SW 1271 (cell line): ENCODE results near the gene TCIRG1.

Experiments used
- DNase-seq, 2 experiments: peaks; one replicate each; lab custom pipeline; 2025; lab: John Stamatoyannopoulos, UW

Gene TCIRG1

GRCh38 chr11:68036717-68037239, 2.0 kb upstream of the TCIRG1 start:
- DNase-seq, result peak in 1 of 2 experiments; percentile 32

DNA sequence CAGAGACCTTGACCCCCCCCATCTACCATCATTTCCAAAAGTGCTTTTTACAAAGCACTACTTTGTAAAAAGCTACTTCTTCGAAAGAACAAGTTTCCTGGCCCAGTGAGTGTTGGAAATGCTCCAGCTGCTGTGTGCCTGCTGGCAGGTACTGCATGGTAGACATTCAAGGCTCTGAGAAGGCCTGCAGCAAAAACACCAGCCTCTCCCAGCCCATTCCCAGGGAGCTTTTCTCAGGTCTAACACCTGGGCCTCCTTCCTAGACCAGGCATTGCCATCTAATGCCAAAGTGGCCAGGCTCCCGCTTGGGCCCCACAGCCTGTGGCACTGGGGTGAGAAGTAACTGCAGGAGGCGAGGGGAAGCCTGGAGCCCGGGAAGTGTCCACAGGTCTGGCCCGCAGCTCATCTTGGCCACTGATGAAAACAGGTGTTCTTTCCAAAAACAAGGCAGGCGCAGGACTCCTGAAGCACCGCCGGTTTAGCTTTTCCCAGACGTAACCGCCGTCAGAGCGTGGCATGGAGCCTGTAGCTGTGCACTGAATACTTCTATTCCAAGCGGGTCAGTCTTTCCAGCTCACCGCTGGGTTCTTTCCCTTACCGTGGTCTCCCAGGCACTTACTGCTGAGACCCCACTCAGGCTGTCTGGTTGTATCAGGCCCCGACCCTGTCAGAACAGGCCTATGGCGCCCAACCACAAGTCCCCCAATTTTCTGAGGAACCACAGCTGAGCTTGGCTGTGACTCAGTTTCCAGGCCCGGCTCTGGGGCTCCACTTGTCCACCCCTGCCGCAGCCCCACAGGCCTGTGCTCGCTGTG, 1.2 kb upstream of the TCIRG1 start:
- DNase-seq, result no peak

GRCh38 chr11:68038226-68038717, 553 bp upstream of the TCIRG1 start:
- no peak for DNase-seq

DNA sequence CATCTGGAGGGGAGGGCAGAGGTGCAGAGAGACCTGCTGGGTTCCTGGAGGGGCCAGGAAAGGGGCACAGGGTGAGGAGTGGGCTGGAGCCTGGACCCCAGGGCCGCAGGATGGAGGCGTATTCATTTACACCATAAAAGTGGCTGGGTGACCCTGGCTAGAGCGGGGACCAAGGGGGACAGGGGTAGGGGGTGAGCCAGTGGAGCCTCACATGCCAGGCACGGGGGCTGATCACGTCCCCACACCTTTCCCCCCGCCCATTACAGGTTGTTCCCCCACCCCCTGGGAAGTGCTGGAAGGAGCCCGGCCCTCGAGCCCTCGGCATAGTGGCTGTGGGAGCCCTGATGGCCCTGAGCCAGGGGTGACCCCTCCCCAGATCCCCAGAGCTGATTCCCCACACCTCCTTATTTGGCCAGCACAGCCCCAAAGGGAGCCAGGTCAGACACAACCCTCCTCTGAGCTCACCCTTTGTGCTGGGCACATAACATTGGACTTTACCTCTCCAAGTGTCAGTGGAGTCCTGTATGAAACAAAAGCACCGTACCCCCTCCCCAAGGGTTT, 781 bp downstream of the TCIRG1 start:
- DNase-seq, result no peak

GRCh38 chr11:68040101-68040956, 1.5 kb downstream of the TCIRG1 start:
- DNase-seq, result peak; percentile 47 to 76

DNA sequence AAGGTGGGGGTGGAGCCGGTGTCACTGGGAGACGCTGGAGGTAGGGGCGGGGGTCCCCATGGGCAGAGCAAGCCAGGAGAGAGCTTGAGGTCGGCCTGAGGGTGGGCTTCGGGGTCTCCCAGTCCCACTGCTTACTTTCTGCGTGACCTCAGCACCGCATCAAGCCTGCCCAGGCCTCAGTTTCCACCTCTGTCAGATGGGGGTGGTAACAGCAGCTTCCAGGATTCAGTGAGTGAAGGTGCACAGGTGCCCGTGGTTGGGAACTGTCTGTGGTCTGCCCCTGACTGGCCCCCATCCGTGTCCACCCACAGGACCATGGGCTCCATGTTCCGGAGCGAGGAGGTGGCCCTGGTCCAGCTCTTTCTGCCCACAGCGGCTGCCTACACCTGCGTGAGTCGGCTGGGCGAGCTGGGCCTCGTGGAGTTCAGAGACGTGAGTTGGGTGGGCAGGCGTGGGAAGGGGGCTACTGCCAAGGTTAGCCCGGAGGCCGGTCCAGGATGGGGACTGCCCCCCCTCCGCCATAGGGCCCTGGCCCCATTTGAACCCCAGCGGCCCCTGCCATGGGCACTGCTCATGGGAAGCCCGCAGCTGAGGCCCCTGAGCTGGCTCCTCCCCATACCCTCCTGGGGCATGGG, 2.2 kb downstream of the TCIRG1 start:
- no peak for DNase-seq

- DNase-seq, result no peak
These were observed 2.9 kb downstream of the TCIRG1 start for GRCh38 chr11:68041617-68042218.

DNA sequence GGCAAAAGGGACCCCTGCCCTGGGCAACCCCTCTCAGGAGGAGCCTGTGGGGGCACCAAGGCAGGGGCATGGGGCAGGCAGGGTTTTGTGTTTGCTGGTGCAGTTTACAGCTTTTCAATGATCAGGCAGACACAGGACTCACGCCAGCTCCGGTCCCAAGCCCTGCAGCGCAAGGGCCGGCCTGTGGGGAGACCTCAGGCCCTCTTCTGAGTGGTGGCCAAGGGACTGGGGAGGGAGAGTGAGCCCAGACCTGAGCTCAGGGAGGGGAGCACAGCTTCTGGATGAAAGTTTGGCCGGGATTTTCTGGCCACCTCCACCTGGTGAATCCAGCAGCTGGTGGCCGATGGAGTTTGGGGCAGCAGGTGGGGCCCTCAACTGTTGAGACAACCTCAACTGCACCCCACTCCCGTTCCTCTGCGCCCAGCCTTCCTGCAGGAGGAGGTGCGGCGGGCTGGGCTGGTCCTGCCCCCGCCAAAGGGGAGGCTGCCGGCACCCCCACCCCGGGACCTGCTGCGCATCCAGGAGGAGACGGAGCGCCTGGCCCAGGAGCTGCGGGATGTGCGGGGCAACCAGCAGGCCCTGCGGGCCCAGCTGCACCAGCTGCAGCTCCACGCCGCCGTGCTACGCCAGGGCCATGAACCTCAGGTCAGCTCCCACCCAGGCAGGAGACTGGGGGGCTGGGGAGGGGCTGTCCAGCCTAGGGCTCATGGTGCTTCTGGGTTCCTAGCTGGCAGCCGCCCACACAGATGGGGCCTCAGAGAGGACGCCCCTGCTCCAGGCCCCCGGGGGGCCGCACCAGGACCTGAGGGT, 3.6 kb downstream of the TCIRG1 start:
- DNase-seq, result no peak

GRCh38 chr11:68043029-68043348, 4.2 kb downstream of the TCIRG1 start:
- no peak for DNase-seq

DNA sequence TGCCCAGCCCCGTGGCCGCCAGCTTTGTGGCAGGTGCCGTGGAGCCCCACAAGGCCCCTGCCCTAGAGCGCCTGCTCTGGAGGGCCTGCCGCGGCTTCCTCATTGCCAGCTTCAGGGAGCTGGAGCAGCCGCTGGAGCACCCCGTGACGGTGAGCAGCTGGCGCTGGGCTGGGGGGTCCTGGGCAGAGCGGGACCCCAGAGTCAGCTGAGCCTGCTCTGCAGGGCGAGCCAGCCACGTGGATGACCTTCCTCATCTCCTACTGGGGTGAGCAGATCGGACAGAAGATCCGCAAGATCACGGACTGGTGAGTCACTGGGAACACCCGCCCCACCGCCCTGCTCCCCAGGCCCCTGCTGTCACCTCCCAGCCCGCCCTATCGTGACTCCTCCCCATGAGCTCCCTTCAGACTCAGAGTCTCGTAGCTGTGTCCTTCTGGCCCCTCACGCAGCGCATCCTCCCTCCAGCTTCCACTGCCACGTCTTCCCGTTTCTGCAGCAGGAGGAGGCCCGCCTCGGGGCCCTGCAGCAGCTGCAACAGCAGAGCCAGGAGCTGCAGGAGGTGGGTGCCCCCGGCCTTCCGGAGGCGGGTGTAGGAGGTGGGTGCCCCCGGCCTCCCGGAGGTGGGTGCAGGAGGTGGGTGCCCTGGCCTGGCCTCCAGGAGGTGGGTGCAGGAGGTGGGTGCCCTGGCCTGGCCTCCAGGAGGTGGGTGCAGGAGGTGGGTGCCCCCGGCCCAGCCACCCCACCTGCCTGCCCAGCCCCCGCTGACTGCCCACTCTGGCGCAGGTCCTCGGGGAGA, 4.7 kb downstream of the TCIRG1 start:
- no peak for DNase-seq

DNA sequence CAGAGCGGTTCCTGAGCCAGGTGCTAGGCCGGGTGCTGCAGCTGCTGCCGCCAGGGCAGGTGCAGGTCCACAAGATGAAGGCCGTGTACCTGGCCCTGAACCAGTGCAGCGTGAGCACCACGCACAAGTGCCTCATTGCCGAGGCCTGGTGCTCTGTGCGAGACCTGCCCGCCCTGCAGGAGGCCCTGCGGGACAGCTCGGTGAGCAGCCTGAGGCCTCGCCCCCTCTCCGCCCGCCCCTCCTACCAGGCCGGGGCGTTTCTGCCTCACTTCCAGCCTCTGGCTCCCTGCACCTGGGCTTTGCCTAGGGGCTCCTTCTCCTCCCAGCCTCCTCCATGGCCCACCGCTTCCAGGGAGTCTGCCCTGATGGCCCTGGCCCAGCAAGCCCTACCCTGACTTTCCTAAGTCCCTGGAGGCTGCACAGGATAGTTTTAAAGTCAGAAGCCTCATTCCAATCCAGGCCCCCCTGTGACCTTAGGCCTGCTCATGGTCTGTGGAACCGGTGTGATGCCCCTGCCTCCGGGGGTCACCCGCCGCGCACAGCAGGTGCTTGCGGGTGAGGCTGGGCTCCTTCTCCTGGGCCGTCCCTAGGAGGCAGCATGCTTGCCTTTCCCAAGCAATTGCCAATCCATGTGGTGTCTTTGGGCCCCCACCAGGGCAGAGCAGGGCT, 5.5 kb downstream of the TCIRG1 start:
- DNase-seq, result no peak

DNA sequence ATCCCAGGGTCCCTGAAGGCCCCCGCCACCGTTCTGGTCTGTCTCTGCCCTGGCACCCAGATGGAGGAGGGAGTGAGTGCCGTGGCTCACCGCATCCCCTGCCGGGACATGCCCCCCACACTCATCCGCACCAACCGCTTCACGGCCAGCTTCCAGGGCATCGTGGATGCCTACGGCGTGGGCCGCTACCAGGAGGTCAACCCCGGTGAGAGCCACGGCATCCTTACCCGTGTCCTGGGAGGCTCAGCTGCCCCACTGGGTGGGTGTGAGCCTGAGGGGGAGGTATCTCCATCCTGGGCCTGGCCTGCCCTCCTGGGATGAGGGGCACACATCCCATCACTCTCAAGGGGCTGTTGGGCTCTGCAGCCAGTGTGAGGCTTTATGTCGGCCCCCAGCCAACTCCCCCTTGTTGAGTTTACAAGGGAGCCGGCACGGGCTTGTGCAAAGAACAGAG, 6.1 kb downstream of the TCIRG1 start:
- no peak for DNase-seq

- DNase-seq, result no peak
These were observed 8.8 kb downstream of the TCIRG1 start for GRCh38 chr11:68047437-68048290.

DNA sequence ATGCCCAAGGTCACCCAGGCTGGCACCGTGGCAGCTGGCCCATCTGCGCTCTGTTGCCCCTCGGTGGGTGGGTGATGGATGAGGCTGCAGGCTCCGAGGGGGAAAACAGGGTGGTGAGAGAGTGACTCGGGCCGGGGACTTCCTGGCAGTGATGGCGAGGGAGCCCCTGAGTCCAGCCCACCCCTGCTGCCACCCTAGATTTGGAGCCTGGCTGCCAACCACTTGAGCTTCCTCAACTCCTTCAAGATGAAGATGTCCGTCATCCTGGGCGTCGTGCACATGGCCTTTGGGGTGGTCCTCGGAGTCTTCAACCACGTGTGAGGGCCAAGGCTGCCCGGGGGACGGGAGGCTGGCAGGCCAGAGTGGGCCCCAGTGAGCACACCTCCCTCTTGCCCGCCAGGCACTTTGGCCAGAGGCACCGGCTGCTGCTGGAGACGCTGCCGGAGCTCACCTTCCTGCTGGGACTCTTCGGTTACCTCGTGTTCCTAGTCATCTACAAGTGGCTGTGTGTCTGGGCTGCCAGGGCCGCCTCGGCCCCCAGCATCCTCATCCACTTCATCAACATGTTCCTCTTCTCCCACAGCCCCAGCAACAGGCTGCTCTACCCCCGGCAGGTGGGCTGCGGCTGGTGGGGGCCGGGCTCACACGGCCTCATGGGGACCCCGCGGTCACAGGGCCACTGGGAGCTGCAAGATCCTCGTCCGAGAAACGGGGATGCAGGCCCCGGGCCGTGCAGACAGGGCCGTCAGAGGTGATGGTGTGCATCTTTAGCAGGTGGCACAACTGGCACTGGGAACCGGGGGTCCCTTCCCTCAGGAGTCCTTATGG, 10.1 kb downstream of the TCIRG1 start:
- no peak for DNase-seq

- no peak for DNase-seq
These were observed 10.9 kb downstream of the TCIRG1 start for GRCh38 chr11:68049509-68050370.

DNA sequence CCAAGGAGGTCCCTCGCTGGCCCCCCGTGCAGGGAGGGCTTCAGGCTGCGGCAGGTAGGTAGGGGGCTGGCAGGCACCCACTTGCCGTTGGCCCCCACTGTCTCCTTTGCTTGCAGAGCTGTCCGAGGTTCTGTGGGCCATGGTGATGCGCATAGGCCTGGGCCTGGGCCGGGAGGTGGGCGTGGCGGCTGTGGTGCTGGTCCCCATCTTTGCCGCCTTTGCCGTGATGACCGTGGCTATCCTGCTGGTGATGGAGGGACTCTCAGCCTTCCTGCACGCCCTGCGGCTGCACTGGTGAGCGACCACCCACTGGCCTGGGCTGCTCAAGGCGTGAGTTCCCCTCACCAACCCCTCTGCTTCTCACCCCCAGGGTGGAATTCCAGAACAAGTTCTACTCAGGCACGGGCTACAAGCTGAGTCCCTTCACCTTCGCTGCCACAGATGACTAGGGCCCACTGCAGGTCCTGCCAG, 11.6 kb downstream of the TCIRG1 start:
- no peak for DNase-seq
